PC-3 (cell line): ENCODE measurements around the gene DNM3. TPM values are rescaled to one million over a fixed set of nuclear protein-coding genes. Genes with fewer than 3 reads are reported as not detected.
A peak's percentile ranks its signal among the peaks of the same experiment; 100 is the strongest.

Experiments used
- ATAC-seq: fragments of 200-7000 bp; cut with Tn5 transposase; 2 replicates; pipeline ENCODE4 v1.9.1; 2020; ENCODE audit warnings: mild to moderate bottlenecking, moderate library complexity
- BruUV-seq: library from RNA; stranded (reverse); fragments of 400-500 nt; replicated peaks from 2 replicates; lab custom pipeline; 2021; lab: Mats Ljungman, UMichigan
- CTCF ChIA-PET: fragments of 300-600 bp; sonication (Branson Sonifier 250); formaldehyde crosslinking; loops from one replicate; lab custom pipeline; 2022; ENCODE audit warnings: antibody characterized with exemption; lab: Charles Lee
- POLR2A ChIA-PET: fragments of 300-600 bp; sonication (Branson Sonifier 250); formaldehyde crosslinking; loops from one replicate; lab custom pipeline; 2022; ENCODE audit warnings: antibody characterized with exemption; ENCODE audit not compliant: unreplicated experiment; lab: Charles Lee
- DNase-seq: peaks from one replicate; pipeline ENCODE4 v3.0.0-alpha.2; 2015
- H2AFZ ChIP-seq: fragments of 300-600 bp; sonication (generic); 2 replicates; pipeline ENCODE4 v1.6.0; 2016; ENCODE audit warnings: antibody characterized with exemption, low read length
- H3F3A ChIP-seq: fragments of 300-600 bp; sonication (generic); one replicate; pipeline ENCODE4 v1.6.0; 2017; ENCODE audit warnings: antibody characterized with exemption, low read length, control low read depth, mild to moderate bottlenecking; ENCODE audit not compliant: unreplicated experiment
- H3K27ac ChIP-seq: fragments of 300-600 bp; sonication (generic); 2 replicates; pipeline ENCODE4 v1.5.1; 2016; ENCODE audit warnings: mild to moderate bottlenecking, low read length
- H3K27me3 ChIP-seq: fragments of 300-600 bp; sonication (generic); 2 replicates; pipeline ENCODE4 v1.6.1; 2016; ENCODE audit warnings: low read length, mixed read lengths
- H3K36me3 ChIP-seq: fragments of 300-600 bp; sonication (generic); 2 replicates; pipeline ENCODE4 v1.6.1; 2016; ENCODE audit warnings: low read depth, mixed run types, low read length, mixed read lengths
- H3K4me1 ChIP-seq: fragments of 300-600 bp; sonication (generic); 2 replicates; pipeline ENCODE4 v1.5.1; 2016; ENCODE audit warnings: low read length; ENCODE audit not compliant: insufficient read depth
- H3K4me2 ChIP-seq: fragments of 300-600 bp; sonication (generic); 2 replicates; pipeline ENCODE4 v1.6.0; 2016; ENCODE audit warnings: low read length
- H3K4me3 ChIP-seq: fragments of 300-600 bp; sonication (generic); 2 replicates; pipeline ENCODE4 v1.5.1; 2016; ENCODE audit warnings: mild to moderate bottlenecking, low read length, mixed read lengths
- H3K79me2 ChIP-seq: fragments of 300-600 bp; sonication (generic); 2 replicates; pipeline ENCODE4 v1.6.1; 2017; ENCODE audit warnings: low read length, mixed read lengths
- H3K9ac ChIP-seq: fragments of 300-600 bp; sonication (generic); 2 replicates; pipeline ENCODE4 v1.6.0; 2016; ENCODE audit warnings: mild to moderate bottlenecking, low read length
- H3K9me2 ChIP-seq: fragments of 300-600 bp; sonication (generic); replicated peaks from 2 replicates; pipeline ENCODE4 v1.6.1; 2016; ENCODE audit warnings: mixed run types, low read length, mixed read lengths
- H3K9me3 ChIP-seq: fragments of 300-600 bp; sonication (generic); 2 replicates; pipeline ENCODE4 v1.6.1; 2016; ENCODE audit warnings: low read length, mixed read lengths
- H4K20me1 ChIP-seq: fragments of 300-600 bp; sonication (generic); 2 replicates; pipeline ENCODE4 v1.6.1; 2016; ENCODE audit warnings: low read length, mixed read lengths
- EZH2 ChIP-seq: fragments of 300-600 bp; sonication (generic); IDR thresholded peaks from one replicate; pipeline ENCODE4 v1.6.1; 2017; ENCODE audit warnings: antibody characterized with exemption, mild to moderate bottlenecking, low read length; ENCODE audit not compliant: unreplicated experiment
- EZH2phosphoT487 ChIP-seq: fragments of 300-600 bp; sonication (generic); IDR thresholded peaks from 2 replicates; pipeline ENCODE4 v1.6.1; 2018; ENCODE audit warnings: mild to moderate bottlenecking, antibody characterized with exemption, low read length, borderline replicate concordance
- intact Hi-C: fragments of 100-400 bp; cut with micrococcal nuclease; formaldehyde crosslinking; loops from 2 replicates; pipeline ENCODE4 v1.9.0; 2023
- total RNA-seq: library from RNA; depleted of rRNA; stranded (reverse); fragments of >200 nt; gene quantifications from 2 replicates; pipeline ENCODE4 v1.2.3, GENCODE V29; 2014
- TF ChIP-seq, protein P1 (sequence below): fragments of 300-600 bp; sonication (generic); conservative IDR thresholded peaks from 2 replicates; pipeline ENCODE4 v1.5.1; 2017; ENCODE audit warnings: antibody characterized with exemption, low read depth, mild to moderate bottlenecking, low read length

Gene DNM3
- total RNA-seq, 1 experiment from 2014 or later: 0.98 TPM

DNA sequence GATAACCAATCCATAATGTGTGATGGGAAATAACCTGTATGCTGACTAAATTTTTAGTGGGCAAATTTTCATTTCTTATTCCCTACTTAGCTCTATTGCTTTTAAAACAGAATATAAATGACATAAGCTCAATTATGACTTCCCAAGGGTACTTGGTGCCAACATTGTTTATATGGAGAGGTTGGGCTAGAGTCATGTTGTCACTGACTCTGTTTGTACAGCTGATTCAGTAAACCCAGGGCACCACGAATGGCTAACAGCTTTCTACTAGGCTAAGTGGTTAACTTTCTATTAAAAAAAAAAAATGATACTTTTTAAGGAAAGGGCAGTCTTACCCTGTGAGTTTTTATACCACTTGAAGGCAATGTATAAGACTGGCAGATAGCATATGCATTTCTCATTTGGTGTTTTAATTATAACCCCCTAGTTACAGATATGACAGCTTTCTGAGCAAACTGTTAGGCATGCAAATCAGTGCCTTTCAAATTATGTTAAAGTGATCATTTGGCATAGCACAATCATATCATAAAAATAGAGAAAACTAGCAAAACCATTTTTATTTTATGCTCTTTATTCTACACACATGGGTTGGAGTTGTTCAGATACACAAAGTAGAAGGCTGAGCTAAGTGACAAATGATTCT is 147.1 kb downstream of the DNM3 start:
- Histone ChIP-seq H3K27me3 (peaks cover 17% of the 10 kb centered on the region; the same call in 1 of the 2 replicates), H3K9me3 (no peaks in the 10 kb centered on the region), H3K9ac (no peak overlapping the region), H4K20me1 (no peaks in the 10 kb centered on the region), H3F3A (no peaks in the 10 kb centered on the region), H3K27ac (no peak overlapping the region), H2AFZ (no peak overlapping the region), H3K9me2 (no peaks in the 10 kb centered on the region), H3K4me1 (no peaks in the 10 kb centered on the region), H3K36me3 (no peaks in the 10 kb centered on the region), H3K4me2 (no peak overlapping the region), H3K4me3 (no peak overlapping the region), H3K79me2 (no peaks in the 10 kb centered on the region)
- peak; percentile 70 for ATAC-seq
- no peak for TF ChIP-seq EZH2phosphoT487
- TF ChIP-seq, protein P1, sequence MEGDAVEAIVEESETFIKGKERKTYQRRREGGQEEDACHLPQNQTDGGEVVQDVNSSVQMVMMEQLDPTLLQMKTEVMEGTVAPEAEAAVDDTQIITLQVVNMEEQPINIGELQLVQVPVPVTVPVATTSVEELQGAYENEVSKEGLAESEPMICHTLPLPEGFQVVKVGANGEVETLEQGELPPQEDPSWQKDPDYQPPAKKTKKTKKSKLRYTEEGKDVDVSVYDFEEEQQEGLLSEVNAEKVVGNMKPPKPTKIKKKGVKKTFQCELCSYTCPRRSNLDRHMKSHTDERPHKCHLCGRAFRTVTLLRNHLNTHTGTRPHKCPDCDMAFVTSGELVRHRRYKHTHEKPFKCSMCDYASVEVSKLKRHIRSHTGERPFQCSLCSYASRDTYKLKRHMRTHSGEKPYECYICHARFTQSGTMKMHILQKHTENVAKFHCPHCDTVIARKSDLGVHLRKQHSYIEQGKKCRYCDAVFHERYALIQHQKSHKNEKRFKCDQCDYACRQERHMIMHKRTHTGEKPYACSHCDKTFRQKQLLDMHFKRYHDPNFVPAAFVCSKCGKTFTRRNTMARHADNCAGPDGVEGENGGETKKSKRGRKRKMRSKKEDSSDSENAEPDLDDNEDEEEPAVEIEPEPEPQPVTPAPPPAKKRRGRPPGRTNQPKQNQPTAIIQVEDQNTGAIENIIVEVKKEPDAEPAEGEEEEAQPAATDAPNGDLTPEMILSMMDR: no peak
- TF ChIP-seq EZH2: no peak
- DNase-seq: peak; percentile 52
- intact Hi-C loops: no loop called here
- BruUV-seq: no TSS peak
- POLR2A ChIA-PET: interaction anchor here (0.6 kb wide), 1 partner anchor 569 kb away, joined by 4 read pairs; no protein-coding TSS in a partner anchor
- CTCF ChIA-PET: interaction anchor here (0.7 to 9.7 kb wide), 3 partner anchors 14 to 187 kb away, joined by 4 to 151 read pairs (median 5); no protein-coding TSS in a partner anchor

DNA sequence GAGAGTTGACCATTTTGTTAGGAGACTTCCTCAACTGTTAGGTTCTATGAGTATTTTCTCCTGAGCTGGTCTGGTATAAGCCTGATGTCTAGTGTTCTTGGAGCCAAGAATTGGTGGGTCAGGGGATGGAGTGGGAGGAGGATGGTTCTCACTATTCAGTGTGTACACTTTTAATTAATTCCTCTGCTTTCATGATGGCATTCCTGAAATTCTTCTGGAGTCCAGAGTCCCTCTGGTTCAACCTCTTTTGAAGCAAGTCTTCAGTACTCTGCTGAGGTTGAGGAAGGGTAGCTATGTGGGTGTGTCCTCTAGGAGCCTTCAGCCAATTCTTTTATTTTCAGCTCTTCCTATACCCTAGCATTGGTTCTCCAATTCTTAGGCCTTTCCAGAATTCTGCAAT is 149.1 kb downstream of the DNM3 start:
- Histone ChIP-seq H3K36me3 (no peaks in the 10 kb centered on the region), H3K9me3 (no peaks in the 10 kb centered on the region), H3K4me1 (no peaks in the 10 kb centered on the region), H3K27ac (no peak overlapping the region), H3K4me3 (no peak overlapping the region), H3K9ac (no peak overlapping the region), H4K20me1 (no peaks in the 10 kb centered on the region), H3K79me2 (no peaks in the 10 kb centered on the region), H3K27me3 (peaks cover 28% of the 10 kb centered on the region; the same call in 1 of the 2 replicates), H2AFZ (no peak overlapping the region), H3K9me2 (no peaks in the 10 kb centered on the region), H3F3A (no peaks in the 10 kb centered on the region), H3K4me2 (no peak overlapping the region)
- TF ChIP-seq EZH2 (no peak), EZH2phosphoT487 (no peak)
- TF ChIP-seq, protein P1: no peak
- CTCF ChIA-PET: no interaction called here
- POLR2A ChIA-PET: no interaction called here
- DNase-seq: no peak
- intact Hi-C loops: no loop called here
- BruUV-seq: no TSS peak
- no peak for ATAC-seq

DNA sequence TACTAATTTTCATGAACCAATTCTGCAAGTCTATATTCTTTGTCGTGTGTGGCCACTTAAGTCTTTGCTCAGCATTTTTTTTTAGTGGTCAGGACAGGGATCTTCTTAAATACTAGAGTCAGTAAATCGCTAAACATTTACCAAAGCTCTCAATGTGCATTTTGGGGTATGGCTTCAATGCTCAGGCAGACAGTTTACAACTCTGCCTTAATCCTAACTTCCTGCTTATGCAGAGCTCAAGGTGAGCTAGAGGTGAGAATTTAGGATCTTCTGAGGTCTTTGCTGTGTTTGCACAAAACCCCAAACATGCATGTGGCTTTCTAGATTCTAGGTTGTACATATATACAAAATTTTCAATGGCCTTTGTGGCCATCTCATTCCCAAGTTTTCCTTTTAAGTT is 153.0 kb downstream of the DNM3 start:
- DNase-seq (no peak), ATAC-seq (no peak)
- no peak overlapping the region for H3K4me3 ChIP-seq
- no peak overlapping the region for H3K9ac ChIP-seq
- H3K9me3 ChIP-seq: no peaks in the 10 kb centered on the region
- H3K27ac ChIP-seq: no peak overlapping the region
- no peaks in the 10 kb centered on the region for H3K36me3 ChIP-seq
- ChIA-PET POLR2A (no interaction called here), CTCF (interaction anchor here (0.7 kb wide), 1 partner anchor 47 kb away, joined by 3 read pairs; no protein-coding TSS in a partner anchor)
- H3K79me2 ChIP-seq: no peaks in the 10 kb centered on the region
- no peaks in the 10 kb centered on the region for H3F3A ChIP-seq
- H3K9me2 ChIP-seq: no peaks in the 10 kb centered on the region
- TF ChIP-seq EZH2 (no peak), EZH2phosphoT487 (no peak)
- TF ChIP-seq, protein P1: no peak
- H3K4me2 ChIP-seq: no peak overlapping the region
- BruUV-seq: no TSS peak
- H2AFZ ChIP-seq: no peak overlapping the region
- H3K27me3 ChIP-seq: peaks cover 29% of the 10 kb centered on the region; the same call in 1 of the 2 replicates
- intact Hi-C loops: no loop called here
- no peaks in the 10 kb centered on the region for H4K20me1 ChIP-seq
- no peaks in the 10 kb centered on the region for H3K4me1 ChIP-seq
